MCF 10A (cell line): Measurements from ENCODE around the gene CYYR1. TPM values are rescaled to one million over a fixed set of nuclear protein-coding genes. Genes with fewer than 3 reads are reported as not detected.

Experiments used
- BruUV-seq: library from RNA; stranded (reverse); fragments of 400-500 nt; replicated peaks from 2 replicates; lab custom pipeline; 2021; lab: Mats Ljungman, UMichigan
- CTCF ChIA-PET: fragments of 300-600 bp; sonication (Branson Sonifier 250); formaldehyde crosslinking; extraction: SDS; loops from one replicate; lab custom pipeline; 2021; ENCODE audit warnings: antibody characterized with exemption, inconsistent platforms; lab: Yijun Ruan, JAX
- POLR2A ChIA-PET: fragments of 300-600, 350-650 bp; sonication (Branson Sonifier 250); formaldehyde crosslinking; extraction: SDS; loops from one replicate; lab custom pipeline; 2020; ENCODE audit warnings: antibody characterized with exemption, inconsistent platforms; lab: Yijun Ruan, JAX
- DNase-seq: peaks from one replicate; pipeline ENCODE4 v3.0.0-alpha.2; 2018; ENCODE audit not compliant: unreplicated experiment
- H3K27ac Mint-ChIP-seq: one replicate; pipeline ENCODE4 v1.8.0; 2022; ENCODE audit warnings: mild to moderate bottlenecking, low read depth, mixed read lengths; ENCODE audit not compliant: unreplicated experiment
- H3K27me3 Mint-ChIP-seq: one replicate; pipeline ENCODE4 v1.8.0; 2022; ENCODE audit warnings: mixed read lengths; ENCODE audit not compliant: insufficient read depth, unreplicated experiment
- H3K36me3 Mint-ChIP-seq: one replicate; pipeline ENCODE4 v1.8.0; 2022; ENCODE audit warnings: mild to moderate bottlenecking, moderate library complexity, mixed read lengths; ENCODE audit not compliant: insufficient read depth, unreplicated experiment
- H3K4me1 Mint-ChIP-seq: one replicate; pipeline ENCODE4 v1.8.0; 2022; ENCODE audit warnings: mixed read lengths; ENCODE audit not compliant: insufficient read depth, unreplicated experiment
- H3K4me3 Mint-ChIP-seq: one replicate; pipeline ENCODE4 v1.8.0; 2022; ENCODE audit warnings: mild to moderate bottlenecking, moderate library complexity, mixed read lengths; ENCODE audit not compliant: unreplicated experiment
- H3K9me3 Mint-ChIP-seq: one replicate; pipeline ENCODE4 v1.8.0; 2022; ENCODE audit warnings: mixed read lengths; ENCODE audit not compliant: unreplicated experiment
- intact Hi-C: fragments of 100-400 bp; cut with micrococcal nuclease; formaldehyde crosslinking; loops from 2 replicates; pipeline ENCODE4 v1.14.1; 2022
- total RNA-seq: library from RNA; stranded (reverse); gene quantifications from 2 replicates; pipeline ENCODE4 v1.2.3, GENCODE V29; 2022
- TF ChIP-seq, protein P1 (sequence below): fragments of 200-600 bp; IDR thresholded peaks from one replicate; pipeline ENCODE4 v1.8.0; 2022; ENCODE audit warnings: antibody characterized with exemption, mild to moderate bottlenecking; ENCODE audit not compliant: unreplicated experiment

The CYYR1 gene
- total RNA-seq, 1 experiment from 2014 or later: not detected

- Mint-ChIP-seq H3K27me3 (no peaks in the 10 kb centered on the region), H3K27ac (no peak overlapping the region), H3K9me3 (no peaks in the 10 kb centered on the region), H3K4me1 (no peaks in the 10 kb centered on the region), H3K36me3 (no peaks in the 10 kb centered on the region), H3K4me3 (no peak overlapping the region)
- BruUV-seq: no TSS peak
- CTCF ChIA-PET: interaction anchor here (0.7 kb wide), 1 partner anchor 52 kb away, joined by 3 read pairs; no protein-coding TSS in a partner anchor
- DNase-seq: no peak
- TF ChIP-seq, protein P1, sequence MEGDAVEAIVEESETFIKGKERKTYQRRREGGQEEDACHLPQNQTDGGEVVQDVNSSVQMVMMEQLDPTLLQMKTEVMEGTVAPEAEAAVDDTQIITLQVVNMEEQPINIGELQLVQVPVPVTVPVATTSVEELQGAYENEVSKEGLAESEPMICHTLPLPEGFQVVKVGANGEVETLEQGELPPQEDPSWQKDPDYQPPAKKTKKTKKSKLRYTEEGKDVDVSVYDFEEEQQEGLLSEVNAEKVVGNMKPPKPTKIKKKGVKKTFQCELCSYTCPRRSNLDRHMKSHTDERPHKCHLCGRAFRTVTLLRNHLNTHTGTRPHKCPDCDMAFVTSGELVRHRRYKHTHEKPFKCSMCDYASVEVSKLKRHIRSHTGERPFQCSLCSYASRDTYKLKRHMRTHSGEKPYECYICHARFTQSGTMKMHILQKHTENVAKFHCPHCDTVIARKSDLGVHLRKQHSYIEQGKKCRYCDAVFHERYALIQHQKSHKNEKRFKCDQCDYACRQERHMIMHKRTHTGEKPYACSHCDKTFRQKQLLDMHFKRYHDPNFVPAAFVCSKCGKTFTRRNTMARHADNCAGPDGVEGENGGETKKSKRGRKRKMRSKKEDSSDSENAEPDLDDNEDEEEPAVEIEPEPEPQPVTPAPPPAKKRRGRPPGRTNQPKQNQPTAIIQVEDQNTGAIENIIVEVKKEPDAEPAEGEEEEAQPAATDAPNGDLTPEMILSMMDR: no peak
- intact Hi-C loops: no loop called here
- POLR2A ChIA-PET: no interaction called here
These were observed 33.5 kb downstream of the CYYR1 start for GRCh38 chr21:26539566-26539965.

DNA sequence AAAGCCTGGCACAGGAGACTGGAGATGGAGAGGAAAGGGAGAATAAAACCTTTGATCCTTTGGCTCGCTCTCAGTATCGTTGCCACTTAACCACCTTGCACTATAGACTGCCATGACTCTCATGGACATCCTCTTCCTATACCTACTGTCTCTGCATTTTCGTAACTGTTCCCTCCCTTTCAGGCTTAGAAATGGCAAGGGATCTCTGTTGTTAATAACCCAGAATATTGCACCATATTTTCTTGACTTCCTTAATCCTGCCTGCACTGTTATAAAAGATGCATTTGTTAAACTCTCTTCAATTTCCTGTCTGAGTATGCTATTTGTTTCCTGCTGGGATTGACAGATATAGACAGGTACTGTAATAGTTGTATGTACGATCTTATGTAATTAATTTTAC, 38.6 kb downstream of the CYYR1 start:
- no peak overlapping the region for H3K27ac Mint-ChIP-seq
- no peaks in the 10 kb centered on the region for H3K27me3 Mint-ChIP-seq
- CTCF ChIA-PET: no interaction called here
- H3K36me3 Mint-ChIP-seq: no peaks in the 10 kb centered on the region
- H3K4me3 Mint-ChIP-seq: no peak overlapping the region
- DNase-seq: no peak
- TF ChIP-seq, protein P1: no peak
- POLR2A ChIA-PET: no interaction called here
- H3K4me1 Mint-ChIP-seq: no peaks in the 10 kb centered on the region
- intact Hi-C loops: no loop called here
- BruUV-seq: no TSS peak
- H3K9me3 Mint-ChIP-seq: no peaks in the 10 kb centered on the region

GRCh38 chr21:26532208-26532607, 40.9 kb downstream of the CYYR1 start:
- no peaks in the 10 kb centered on the region for H3K27me3 Mint-ChIP-seq
- no peaks in the 10 kb centered on the region for H3K4me1 Mint-ChIP-seq
- ChIA-PET CTCF (no interaction called here), POLR2A (no interaction called here)
- TF ChIP-seq, protein P1: no peak
- BruUV-seq: no TSS peak
- no peaks in the 10 kb centered on the region for H3K36me3 Mint-ChIP-seq
- intact Hi-C loops: no loop called here
- no peaks in the 10 kb centered on the region for H3K9me3 Mint-ChIP-seq
- H3K27ac Mint-ChIP-seq: no peak overlapping the region
- no peak overlapping the region for H3K4me3 Mint-ChIP-seq
- DNase-seq: no peak

GRCh38 chr21:26529526-26529925, 43.6 kb downstream of the CYYR1 start:
- no TSS peak for BruUV-seq
- Mint-ChIP-seq H3K4me3 (no peak overlapping the region), H3K9me3 (no peaks in the 10 kb centered on the region), H3K4me1 (no peaks in the 10 kb centered on the region), H3K27ac (no peak overlapping the region), H3K27me3 (no peaks in the 10 kb centered on the region), H3K36me3 (no peaks in the 10 kb centered on the region)
- intact Hi-C loops: no loop called here
- POLR2A ChIA-PET: interaction anchor here (0.6 kb wide), 1 partner anchor 94 kb away, joined by 3 read pairs; no protein-coding TSS in a partner anchor
- DNase-seq: no peak
- CTCF ChIA-PET: interaction anchor here (0.7 kb wide), 1 partner anchor 22 kb away, joined by 3 read pairs; no protein-coding TSS in a partner anchor
- TF ChIP-seq, protein P1: no peak
